ENCODE results near the gene KRTAP9-7. TPM values are rescaled to one million over a fixed set of nuclear protein-coding genes. Genes with fewer than 3 reads are reported as not detected.

KRTAP9-7 gene
- total and polyA plus RNA-seq, 2 of the 4 experiments (the other 2 are of a cell fraction), result not detected

GRCh38 chr17:41296846-41297245, 21.3 kb downstream of the KRTAP9-7 start:
- H4K8ac ChIP-seq (ENCODE audit: low read depth in 2 of 2, low read length in 2 of 2), result no peak overlapping the region
- no peak overlapping the region for H3K4me2 ChIP-seq (ENCODE audit: low read depth, low read length)
- intact Hi-C loops (cut with micrococcal nuclease), result no loop called here
- no peak overlapping the region for H3K4ac ChIP-seq (ENCODE audit: low read depth, low read length)
- no peak overlapping the region for H3K23ac ChIP-seq (ENCODE audit: low read depth, low read length)
- H4K91ac ChIP-seq (ENCODE audit: insufficient read depth, low read depth, low read length), result no peak overlapping the region
- no peaks in the 10 kb centered on the region for H3K4me1 ChIP-seq (ENCODE audit: control insufficient read depth, insufficient read depth, low read length)
- no peak overlapping the region for H3K27ac ChIP-seq (ENCODE audit: insufficient read depth, low read length)
- no peak overlapping the region for H2AFZ ChIP-seq (replicated peaks; ENCODE audit: low read length, poor library complexity)
- H3K14ac ChIP-seq (replicated peaks; ENCODE audit: low read depth, low read length), result no peak overlapping the region
- H2BK5ac ChIP-seq (ENCODE audit: low read depth, low read length, poor library complexity, severe bottlenecking), result no peak overlapping the region
- H3K56ac ChIP-seq (ENCODE audit: extremely low read depth, insufficient read depth, low read length), result no peak overlapping the region
- no peak overlapping the region for H2BK120ac ChIP-seq (ENCODE audit: low read depth, low read length)
- no peak for TF ChIP-seq FOS (IDR thresholded peaks at IDR 0.05; ENCODE audit: low read depth, low read length)
- no peak for TF ChIP-seq MAFK (IDR thresholded peaks at IDR 0.05; ENCODE audit: low read depth, low read length)
- TF ChIP-seq, protein P1, sequence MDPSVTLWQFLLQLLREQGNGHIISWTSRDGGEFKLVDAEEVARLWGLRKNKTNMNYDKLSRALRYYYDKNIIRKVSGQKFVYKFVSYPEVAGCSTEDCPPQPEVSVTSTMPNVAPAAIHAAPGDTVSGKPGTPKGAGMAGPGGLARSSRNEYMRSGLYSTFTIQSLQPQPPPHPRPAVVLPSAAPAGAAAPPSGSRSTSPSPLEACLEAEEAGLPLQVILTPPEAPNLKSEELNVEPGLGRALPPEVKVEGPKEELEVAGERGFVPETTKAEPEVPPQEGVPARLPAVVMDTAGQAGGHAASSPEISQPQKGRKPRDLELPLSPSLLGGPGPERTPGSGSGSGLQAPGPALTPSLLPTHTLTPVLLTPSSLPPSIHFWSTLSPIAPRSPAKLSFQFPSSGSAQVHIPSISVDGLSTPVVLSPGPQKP (IDR thresholded peaks at IDR 0.05; ENCODE audit: borderline replicate concordance, low read depth, low read length), result no peak
- no peak for TF ChIP-seq SMC3 (IDR thresholded peaks at IDR 0.05; ENCODE audit: low read depth, low read length)
- TF ChIP-seq CTCF (conservative IDR thresholded peaks at IDR 0.05; ENCODE audit: low read depth, low read length), result no peak
- TF ChIP-seq NFE2L2 (IDR thresholded peaks at IDR 0.05; ENCODE audit: low read depth, low read length), result no peak
- TF ChIP-seq RCOR1 (IDR thresholded peaks at IDR 0.05; ENCODE audit: insufficient replicate concordance, low read length), result no peak
- TF ChIP-seq MXI1 (IDR thresholded peaks at IDR 0.05; ENCODE audit: borderline replicate concordance, low read depth, low read length), result no peak
- TF ChIP-seq RAD21 (IDR thresholded peaks at IDR 0.05; ENCODE audit: low read length), result no peak
- TF ChIP-seq MAZ (IDR thresholded peaks at IDR 0.05; ENCODE audit: borderline replicate concordance, low read depth, low read length), result no peak
- no peak for TF ChIP-seq BHLHE40 (IDR thresholded peaks at IDR 0.05; ENCODE audit: low read depth, low read length)
- TF ChIP-seq POLR2A (IDR thresholded peaks at IDR 0.05; ENCODE audit: low read depth, low read length), result no peak
- no peak for TF ChIP-seq CEBPB (IDR thresholded peaks at IDR 0.05; ENCODE audit: low read depth, low read length)
- TF ChIP-seq RFX5 (IDR thresholded peaks at IDR 0.05; ENCODE audit: low read depth, low read length), result no peak
- no peak for TF ChIP-seq USF2 (IDR thresholded peaks at IDR 0.05; ENCODE audit: low read depth, low read length)
- no peak for TF ChIP-seq CHD1 (IDR thresholded peaks at IDR 0.05; ENCODE audit: low read depth, low read length)
- H3K4me3 ChIP-seq (ENCODE audit: insufficient read depth, low read depth, low read length), result no peak overlapping the region
- H3K27me3 ChIP-seq (ENCODE audit: control insufficient read depth, insufficient read depth, low read length), result no peaks in the 10 kb centered on the region; the same call in 1 of the 2 replicates
- no peaks in the 10 kb centered on the region for H3K9me3 ChIP-seq (ENCODE audit: control insufficient read depth, insufficient read depth, low read length)
- H4K5ac ChIP-seq (ENCODE audit: low read depth, low read length), result no peak overlapping the region
- H2AK5ac ChIP-seq (ENCODE audit: low read depth, low read length), result no peak overlapping the region
- H3K36me3 ChIP-seq (ENCODE audit: control insufficient read depth, insufficient read depth, low read length), result no peaks in the 10 kb centered on the region
- H2BK20ac ChIP-seq (ENCODE audit: low read depth, low read length), result no peak overlapping the region
- H3K18ac ChIP-seq (ENCODE audit: low read depth, low read length), result no peak overlapping the region
- H2BK15ac ChIP-seq (ENCODE audit: low read depth, low read length), result no peak overlapping the region
- no CpG with 5 or more reads among the region's 1 CpG for WGBS, 2 experiments (ENCODE audit: extremely low coverage in 2 of 2, insufficient read length in 1 of 2)
- in situ Hi-C loops (cut with MboI; ENCODE audit: low sequenced_read_pairs), result no loop called here
- no peak overlapping the region for H3K9ac ChIP-seq (ENCODE audit: low read depth, low read length)
- H3K9me1 ChIP-seq (ENCODE audit: insufficient read depth, low read length), result no peaks in the 10 kb centered on the region
- H3K79me1 ChIP-seq (ENCODE audit: low read depth in 1 of 2, low read length in 2 of 2), result no peaks in the 10 kb centered on the region
- CTCF ChIA-PET, result no interaction called here
- DNase-seq, result no peak
- no TSS peak for BruUV-seq (replicated peaks)
- POLR2A ChIA-PET (ENCODE audit: unreplicated experiment), result no interaction called here
- dilution Hi-C loops (cut with HindIII; ENCODE audit: low sequenced_read_pairs, unreplicated experiment), result no loop called here
- H4K20me1 ChIP-seq (ENCODE audit: insufficient read depth, low read length), result no peaks in the 10 kb centered on the region
- ATAC-seq (ENCODE audit: low read depth), result no peak
- H2AK9ac ChIP-seq (replicated peaks; ENCODE audit: low read depth, low read length, poor library complexity), result no peak overlapping the region
